ENCODE data around the gene BMP8B.

- TF ChIP-seq CTCF (conservative IDR thresholded peaks at IDR 0.05) = no peak
- TF ChIP-seq ZFX (IDR thresholded peaks at IDR 0.05) = no peak
These were observed 3.2 kb upstream of the BMP8B start for GRCh38 chr1:39791838-39792237.
